Adipocyte (in vitro differentiated cells): ENCODE results near the gene MSANTD1.

ENCODE experiments used
- DNase-seq: peaks from one replicate; pipeline ENCODE4 v3.0.0-alpha.2; 2015; ENCODE audit warnings: low read depth
- H3K27me3 ChIP-seq: replicated peaks from 2 replicates; pipeline ENCODE4 v1.7.0; 2013; ENCODE audit warnings: mild to moderate bottlenecking, low read length, moderate library complexity; ENCODE audit not compliant: control insufficient read depth, insufficient read depth
- H3K36me3 ChIP-seq: 2 replicates; pipeline ENCODE4 v1.7.0; 2013; ENCODE audit warnings: low read length, mild to moderate bottlenecking, moderate library complexity; ENCODE audit not compliant: control insufficient read depth, insufficient read depth, severe bottlenecking
- H3K4me1 ChIP-seq: 2 replicates; pipeline ENCODE4 v1.7.0; 2013; ENCODE audit warnings: mild to moderate bottlenecking, low read length, moderate library complexity; ENCODE audit not compliant: control insufficient read depth, insufficient read depth
- H3K4me3 ChIP-seq: 2 replicates; pipeline ENCODE4 v1.7.0; 2013; ENCODE audit warnings: mild to moderate bottlenecking, low read length, moderate library complexity
- H3K9ac ChIP-seq: 2 replicates; pipeline ENCODE4 v1.7.0; 2013; ENCODE audit warnings: mild to moderate bottlenecking, low read length, moderate library complexity
- H3K9me3 ChIP-seq: 2 replicates; pipeline ENCODE4 v1.7.0; 2013; ENCODE audit warnings: mild to moderate bottlenecking, low read length, moderate library complexity; ENCODE audit not compliant: control insufficient read depth

Gene MSANTD1

DNA sequence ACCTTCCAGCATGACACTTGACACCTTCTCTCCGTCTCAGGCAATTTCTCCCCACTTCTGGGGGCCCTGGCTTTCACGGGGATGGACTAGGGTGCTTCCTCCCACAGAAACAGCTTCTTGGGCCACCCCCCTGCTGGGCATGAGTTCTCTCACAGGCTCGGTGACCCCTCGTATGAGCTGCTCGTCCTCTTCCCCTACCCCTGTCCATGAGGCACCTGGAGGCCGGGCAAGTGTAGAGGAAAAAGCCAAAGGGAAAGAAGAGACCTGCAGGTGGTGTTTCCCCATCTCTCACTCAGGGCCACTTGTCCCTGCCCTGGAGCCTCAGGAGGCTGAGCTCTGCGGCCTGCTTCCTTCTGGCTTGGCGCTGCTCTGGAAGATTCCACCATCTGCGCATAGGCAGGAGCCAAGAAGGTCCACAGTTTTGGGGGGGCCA, 41.9 kb downstream of the MSANTD1 start:
- Histone ChIP-seq H3K9ac (no peak overlapping the region), H3K4me1 (peaks cover 29% of the 10 kb centered on the region), H3K27me3 (peaks cover 32% of the 10 kb centered on the region), H3K9me3 (no peaks in the 10 kb centered on the region), H3K4me3 (no peak overlapping the region), H3K36me3 (no peaks in the 10 kb centered on the region)
- no peak for DNase-seq

DNA sequence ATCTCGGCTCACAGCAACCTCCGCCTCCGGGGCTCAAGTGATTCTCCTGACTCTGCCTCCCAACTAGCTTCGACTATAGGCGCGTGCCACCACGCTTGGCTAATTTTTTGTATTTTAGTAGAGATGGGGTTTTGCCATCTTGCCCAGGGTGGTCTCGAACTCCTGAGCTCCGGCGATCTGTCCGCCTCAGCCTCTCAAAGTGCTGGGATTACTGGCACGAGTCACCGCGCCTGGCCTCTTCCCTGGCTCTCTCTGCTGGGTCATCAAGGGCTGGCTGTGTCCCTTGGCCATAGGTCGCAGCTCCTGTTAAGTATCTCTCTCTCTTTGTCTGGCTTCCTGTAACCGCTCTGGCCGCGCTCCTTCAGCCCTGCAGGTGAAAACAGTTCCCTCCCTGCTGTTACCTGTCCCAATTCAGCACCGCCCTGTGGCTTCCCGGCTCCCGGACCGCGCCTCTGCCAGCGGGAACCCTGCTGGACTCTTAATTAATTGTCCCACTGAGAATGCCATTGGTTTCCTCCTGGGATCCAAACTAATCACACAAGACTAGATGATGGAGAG, 42.5 kb downstream of the MSANTD1 start:
- Histone ChIP-seq H3K36me3 (no peaks in the 10 kb centered on the region), H3K4me3 (peak overlapping the region; percentile 89), H3K9ac (peak overlapping the region; percentile 92), H3K4me1 (peaks cover 23% of the 10 kb centered on the region), H3K27me3 (peaks cover 26% of the 10 kb centered on the region), H3K9me3 (no peaks in the 10 kb centered on the region)
- no peak for DNase-seq

DNA sequence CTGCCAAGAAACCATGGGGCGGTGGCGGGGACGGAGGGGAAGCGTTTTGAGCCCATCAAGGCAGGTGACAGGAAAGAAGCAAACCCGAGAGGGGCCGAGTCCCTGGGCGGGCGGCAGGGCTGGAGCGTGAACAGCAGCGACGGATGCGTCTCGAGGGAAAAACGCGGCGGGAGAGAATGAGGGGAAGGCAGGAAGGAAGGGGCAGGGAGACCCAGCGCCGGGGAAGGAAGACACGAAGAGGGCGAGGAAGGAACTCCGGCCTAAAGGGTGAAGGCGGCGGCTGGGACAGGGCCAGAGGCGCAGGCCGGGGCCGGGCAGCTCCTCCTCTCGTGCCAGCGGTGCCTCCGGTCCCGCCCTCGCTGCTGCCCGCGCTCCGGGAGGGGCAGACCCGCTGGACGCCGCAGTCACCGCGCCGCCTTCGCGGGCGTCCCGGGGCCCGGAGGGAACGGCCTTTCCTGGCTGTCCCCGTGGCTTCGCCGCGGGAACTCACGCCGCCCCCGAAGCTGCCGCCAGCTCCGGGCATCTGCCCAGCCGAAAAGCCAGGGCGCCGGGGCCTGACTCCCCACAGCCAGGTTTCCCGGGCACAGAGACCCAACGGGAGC, 43.1 kb downstream of the MSANTD1 start:
- Histone ChIP-seq H3K9ac (peak overlapping the region; percentile 92), H3K36me3 (no peaks in the 10 kb centered on the region), H3K4me3 (peak overlapping the region; percentile 89), H3K27me3 (peaks cover 21% of the 10 kb centered on the region), H3K9me3 (no peaks in the 10 kb centered on the region), H3K4me1 (peaks cover 18% of the 10 kb centered on the region)
- DNase-seq = peak; percentile 81

DNA sequence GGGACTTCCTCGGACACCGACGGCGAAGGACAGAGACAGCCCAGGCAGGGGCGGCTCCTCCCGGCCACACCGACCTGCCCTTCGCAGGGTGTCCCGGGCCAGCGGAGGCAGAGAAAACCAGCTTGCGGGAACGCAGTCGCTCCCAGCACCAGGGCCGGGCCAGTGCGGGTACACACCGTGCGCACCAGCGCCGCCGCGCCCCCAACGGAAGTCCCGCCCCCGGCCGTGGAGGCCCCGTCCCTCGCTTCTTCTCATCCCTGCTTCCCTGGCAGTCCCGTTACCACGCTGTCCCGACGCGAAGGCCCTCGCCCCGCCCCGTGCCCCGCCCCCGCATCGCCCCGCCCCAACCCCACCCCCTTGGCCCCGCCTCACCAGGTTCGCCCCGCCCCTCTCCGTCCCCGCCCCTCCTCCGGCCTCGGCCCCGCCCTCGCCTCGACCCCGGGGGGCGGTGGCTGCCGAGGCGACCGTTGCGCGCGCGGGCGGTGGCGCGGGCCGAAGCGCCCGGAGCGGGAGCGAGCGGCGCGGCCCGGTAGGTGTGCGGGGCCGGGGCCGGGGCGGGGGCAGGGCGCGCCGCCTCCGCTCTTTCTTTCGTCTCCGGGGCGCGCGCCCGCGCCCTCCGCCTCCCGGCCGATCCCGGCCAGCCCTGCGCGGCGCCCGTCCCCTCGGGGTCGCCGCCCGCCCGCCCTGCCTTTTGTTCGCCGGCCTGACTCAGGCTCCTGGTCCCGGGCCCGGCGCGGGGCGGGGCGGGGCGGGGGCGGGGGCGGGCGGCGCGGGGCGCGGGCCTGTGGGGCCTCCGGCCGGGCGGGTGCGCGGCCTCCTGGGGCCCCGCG, 43.8 kb downstream of the MSANTD1 start, which contains the start of gene RGS12:
Gene RGS12 (plus strand): TSS at position 451 of the 830 bp plus-strand sequence. CDS start 23,150 bp downstream, outside the sequence.
- peak within 1 kb of the TSS; percentile 95 for H3K9ac ChIP-seq
- peak within 1 kb of the TSS; percentile 89 for H3K4me3 ChIP-seq
- H3K4me1 ChIP-seq = peaks cover 12% of the 10 kb centered on the region
- H3K36me3 ChIP-seq = no peaks in the 10 kb centered on the region
- peaks cover 14% of the 10 kb centered on the region for H3K27me3 ChIP-seq
- H3K9me3 ChIP-seq = no peaks in the 10 kb centered on the region
- DNase-seq = peak; percentile 97

DNA sequence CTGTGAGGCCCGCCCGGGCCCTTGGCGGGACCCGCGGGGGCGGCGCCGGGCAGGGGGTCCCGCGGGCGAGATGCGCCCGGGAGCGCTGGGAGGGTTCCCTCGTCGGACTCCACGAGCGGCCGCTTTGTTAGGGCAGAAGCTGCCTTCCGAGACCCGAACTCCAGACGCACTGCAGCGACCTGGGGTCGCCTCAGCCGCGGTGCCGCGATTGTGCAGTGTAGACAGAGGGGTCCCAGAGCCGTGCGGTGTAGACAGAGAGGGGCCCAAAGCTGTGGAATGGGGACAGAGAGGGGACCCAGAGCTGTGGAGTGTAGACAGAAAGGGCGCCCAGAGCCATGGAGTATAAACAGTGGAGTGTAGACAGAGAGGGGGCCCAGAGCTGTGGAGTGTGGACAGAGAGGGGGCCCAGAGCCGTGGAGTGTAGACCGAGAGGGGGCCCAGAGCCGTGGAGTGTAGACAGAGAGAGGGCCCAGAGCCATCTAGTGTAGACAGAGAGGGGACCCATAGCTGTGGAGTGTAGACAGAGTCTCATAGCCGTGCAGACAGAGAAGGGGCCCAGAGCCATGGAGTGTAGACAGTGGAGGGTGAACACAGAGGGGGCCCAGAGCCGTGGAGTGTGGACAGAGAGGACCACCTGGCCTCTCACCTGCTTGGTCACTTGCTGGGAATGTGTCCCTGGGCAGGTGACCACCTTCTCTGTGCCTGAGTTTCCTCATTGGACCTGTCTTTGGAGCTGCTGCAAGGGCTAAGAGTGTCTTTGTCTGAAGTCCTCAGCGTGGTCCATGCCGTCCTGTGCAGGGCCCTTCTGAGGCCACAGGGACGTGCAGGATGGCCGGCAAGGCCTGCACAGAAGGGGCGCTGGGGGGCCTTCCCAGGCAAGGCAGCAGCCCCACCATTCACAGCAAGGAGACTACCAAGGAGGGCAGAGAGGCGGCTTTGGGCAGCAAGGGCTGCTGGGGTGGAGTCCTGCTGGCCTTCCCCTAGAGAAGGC, 44.7 kb downstream of the MSANTD1 start:
- peaks cover 5% of the 10 kb centered on the region for H3K27me3 ChIP-seq
- peak overlapping the region; percentile 88 for H3K4me3 ChIP-seq
- no peaks in the 10 kb centered on the region for H3K9me3 ChIP-seq
- H3K9ac ChIP-seq = peak overlapping the region; percentile 95
- peak; percentile 14 for DNase-seq
- H3K4me1 ChIP-seq = peaks cover 12% of the 10 kb centered on the region
- no peaks in the 10 kb centered on the region for H3K36me3 ChIP-seq

DNA sequence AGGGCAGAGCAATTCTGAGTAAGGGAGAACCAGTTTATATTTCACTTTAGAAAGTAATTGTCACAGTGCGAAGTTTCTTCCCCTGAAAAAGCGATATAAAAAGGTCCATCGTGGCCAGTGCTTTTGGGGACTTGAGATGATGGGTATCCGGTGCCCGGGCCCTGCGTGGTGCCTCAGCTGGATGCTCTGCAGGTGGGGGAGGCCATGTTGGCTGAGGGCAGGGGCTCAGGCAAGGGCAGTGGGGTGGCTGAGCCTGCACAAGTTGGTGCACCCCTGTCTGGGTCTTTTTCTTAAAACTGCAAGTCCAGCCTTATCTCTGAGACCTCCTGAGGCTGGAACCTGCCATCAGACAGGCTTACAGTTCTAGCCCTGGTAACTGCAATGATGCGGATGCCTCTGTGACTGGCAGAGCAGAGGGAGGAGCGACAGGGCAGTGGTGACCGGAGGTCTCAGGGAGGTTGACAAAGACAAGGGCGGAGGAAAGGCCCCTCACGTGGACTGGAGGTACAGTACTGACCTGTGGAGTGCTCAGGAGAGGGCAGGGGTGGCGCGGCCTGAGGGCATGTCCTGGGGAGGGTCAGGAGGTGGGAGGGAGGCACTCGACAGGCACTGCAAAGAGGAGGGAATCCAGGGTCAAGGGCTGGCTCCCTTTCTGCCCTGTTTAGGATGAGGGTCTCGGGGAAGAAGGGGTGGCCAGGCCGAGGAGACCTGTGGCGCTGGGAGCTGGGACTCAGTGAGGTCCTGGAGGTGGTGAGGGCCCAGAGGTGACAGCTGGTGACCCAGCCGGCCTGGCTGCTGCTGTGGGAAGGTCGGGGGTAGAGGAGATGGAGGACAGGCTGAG, 45.7 kb downstream of the MSANTD1 start:
- peaks cover 17% of the 10 kb centered on the region for H3K4me1 ChIP-seq
- H3K9ac ChIP-seq = peak overlapping the region; percentile 95
- no peaks in the 10 kb centered on the region for H3K9me3 ChIP-seq
- DNase-seq = no peak
- no peaks in the 10 kb centered on the region for H3K36me3 ChIP-seq
- H3K27me3 ChIP-seq = no peaks in the 10 kb centered on the region
- peak overlapping the region; percentile 88 for H3K4me3 ChIP-seq

DNA sequence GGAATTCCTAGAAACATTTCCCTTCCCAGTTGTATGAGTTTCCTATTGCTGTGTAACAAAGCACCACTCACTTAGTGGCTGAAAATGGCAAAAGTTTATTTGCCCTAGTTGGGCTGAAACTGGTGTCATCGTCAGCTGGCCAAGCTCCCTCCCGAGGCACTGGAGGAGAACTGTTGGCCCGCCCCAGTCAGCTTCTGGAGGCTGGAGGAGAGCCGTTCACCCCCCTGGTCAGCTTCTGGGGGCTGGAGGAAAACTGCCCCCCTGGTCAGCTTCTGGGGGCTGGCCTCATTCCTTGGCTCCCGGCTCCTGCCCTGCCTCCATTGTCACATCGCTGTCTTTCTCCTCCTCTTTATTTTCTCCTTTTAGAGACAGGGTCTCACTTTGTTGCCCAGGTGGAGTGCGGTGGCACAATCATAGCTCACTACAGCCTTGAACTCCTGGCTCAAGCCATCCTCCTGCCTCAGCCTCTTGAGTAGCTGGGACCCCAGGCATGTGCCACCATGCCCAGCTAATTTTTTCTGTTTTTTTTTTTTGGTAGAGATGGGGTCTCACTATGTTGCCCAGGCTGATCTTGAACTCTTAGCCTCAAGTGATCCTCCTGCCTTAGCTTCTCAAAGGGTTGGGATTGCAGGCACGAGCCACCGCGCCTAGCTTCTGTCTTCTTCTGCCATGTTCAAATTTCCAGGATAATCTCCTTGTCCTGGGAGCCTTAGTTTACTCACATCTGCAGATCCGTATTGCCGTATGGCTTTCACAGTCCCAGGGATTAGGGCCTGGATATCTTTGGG, 47.1 kb downstream of the MSANTD1 start:
- DNase-seq = no peak
- no peak overlapping the region for H3K9ac ChIP-seq
- H3K9me3 ChIP-seq = no peaks in the 10 kb centered on the region
- H3K4me1 ChIP-seq = peaks cover 17% of the 10 kb centered on the region
- no peaks in the 10 kb centered on the region for H3K36me3 ChIP-seq
- no peaks in the 10 kb centered on the region for H3K27me3 ChIP-seq
- H3K4me3 ChIP-seq = no peak overlapping the region

DNA sequence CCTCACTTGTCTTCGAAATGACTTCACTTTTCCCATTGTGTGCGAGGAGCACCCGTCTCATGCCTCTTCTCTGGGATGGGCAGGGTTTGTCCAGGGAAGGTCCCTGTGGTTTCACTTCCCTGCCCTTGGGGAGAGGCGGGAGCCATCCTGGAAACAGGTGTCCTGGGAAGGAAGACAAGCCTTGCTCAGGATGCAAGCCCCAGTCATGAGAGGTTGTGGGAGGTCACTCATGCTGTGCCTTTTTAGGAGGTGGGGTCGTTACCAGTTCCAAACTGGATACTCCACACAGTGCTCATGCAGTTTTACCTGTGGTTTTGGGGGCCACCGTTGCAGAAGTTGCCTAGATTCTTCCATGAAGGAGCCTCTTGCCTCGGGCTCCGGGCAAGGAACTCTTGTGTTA, 47.7 kb downstream of the MSANTD1 start:
- no peaks in the 10 kb centered on the region for H3K36me3 ChIP-seq
- no peaks in the 10 kb centered on the region for H3K9me3 ChIP-seq
- H3K9ac ChIP-seq = no peak overlapping the region
- H3K27me3 ChIP-seq = no peaks in the 10 kb centered on the region
- no peak for DNase-seq
- H3K4me3 ChIP-seq = no peak overlapping the region
- peaks cover 13% of the 10 kb centered on the region for H3K4me1 ChIP-seq

DNA sequence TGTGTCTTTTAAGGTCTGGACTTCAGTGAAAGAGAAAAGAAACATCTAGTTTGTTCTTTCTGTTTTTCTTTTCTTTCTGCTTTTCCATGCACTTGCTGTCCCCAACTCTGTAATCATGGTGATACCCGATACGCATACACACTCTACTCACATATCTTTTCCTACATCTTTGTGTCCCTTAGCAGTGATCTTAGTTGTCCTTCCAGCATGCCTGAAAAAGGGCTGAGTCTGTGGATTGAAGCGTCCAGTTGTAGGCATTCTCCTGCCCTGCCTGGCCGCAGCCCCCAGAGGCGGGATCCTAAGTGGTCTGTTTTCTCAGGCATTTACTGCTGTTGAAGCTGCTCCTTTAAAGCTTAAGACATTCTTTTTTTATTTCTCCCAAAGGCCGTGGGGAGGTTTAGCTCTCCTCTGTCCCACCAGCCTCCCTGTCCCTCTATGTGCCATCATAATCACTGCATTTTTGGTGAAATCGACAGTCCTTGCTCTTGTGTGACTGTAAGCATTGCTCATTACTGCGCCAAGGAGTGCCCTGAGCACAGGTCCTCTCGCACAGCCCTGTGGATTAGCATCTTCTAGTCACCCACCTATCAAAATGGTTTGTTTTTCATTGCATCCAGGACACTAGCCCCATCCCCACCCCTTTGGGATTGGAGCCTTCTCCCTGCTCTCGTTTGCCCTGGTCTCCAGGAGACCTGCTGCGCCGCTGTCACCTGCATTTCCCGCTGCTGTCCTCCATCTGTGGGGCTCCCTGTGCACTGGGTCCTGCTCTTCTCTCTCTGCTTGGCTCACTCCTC, 48.3 kb downstream of the MSANTD1 start:
- peaks cover 11% of the 10 kb centered on the region for H3K4me1 ChIP-seq
- no peak for DNase-seq
- no peaks in the 10 kb centered on the region for H3K36me3 ChIP-seq
- H3K9ac ChIP-seq = no peak overlapping the region
- H3K9me3 ChIP-seq = no peaks in the 10 kb centered on the region
- no peak overlapping the region for H3K4me3 ChIP-seq
- no peaks in the 10 kb centered on the region for H3K27me3 ChIP-seq
